ENCODE measurements around the gene NEGR1.

DNA sequence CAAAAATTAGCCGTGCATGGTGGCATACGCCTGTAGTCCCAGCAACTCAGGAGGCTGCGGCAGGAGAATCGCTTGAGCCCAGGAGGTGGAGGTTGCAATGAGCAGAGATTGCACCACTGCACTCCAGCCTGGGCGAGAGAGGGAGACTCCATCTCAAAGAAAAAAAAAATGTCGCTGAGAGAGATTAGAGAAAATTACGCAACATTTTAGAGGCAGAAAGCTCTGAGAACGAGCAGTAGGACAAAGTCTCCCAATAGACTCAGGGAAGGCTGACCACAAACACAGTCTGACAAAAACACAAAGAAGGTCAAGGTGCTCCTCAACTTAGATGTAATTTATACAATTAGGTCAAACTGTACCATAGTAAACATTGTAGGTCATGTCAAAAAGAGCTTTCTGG, 833.9 kb downstream of the NEGR1 start:
- TF ChIP-seq, protein P1, sequence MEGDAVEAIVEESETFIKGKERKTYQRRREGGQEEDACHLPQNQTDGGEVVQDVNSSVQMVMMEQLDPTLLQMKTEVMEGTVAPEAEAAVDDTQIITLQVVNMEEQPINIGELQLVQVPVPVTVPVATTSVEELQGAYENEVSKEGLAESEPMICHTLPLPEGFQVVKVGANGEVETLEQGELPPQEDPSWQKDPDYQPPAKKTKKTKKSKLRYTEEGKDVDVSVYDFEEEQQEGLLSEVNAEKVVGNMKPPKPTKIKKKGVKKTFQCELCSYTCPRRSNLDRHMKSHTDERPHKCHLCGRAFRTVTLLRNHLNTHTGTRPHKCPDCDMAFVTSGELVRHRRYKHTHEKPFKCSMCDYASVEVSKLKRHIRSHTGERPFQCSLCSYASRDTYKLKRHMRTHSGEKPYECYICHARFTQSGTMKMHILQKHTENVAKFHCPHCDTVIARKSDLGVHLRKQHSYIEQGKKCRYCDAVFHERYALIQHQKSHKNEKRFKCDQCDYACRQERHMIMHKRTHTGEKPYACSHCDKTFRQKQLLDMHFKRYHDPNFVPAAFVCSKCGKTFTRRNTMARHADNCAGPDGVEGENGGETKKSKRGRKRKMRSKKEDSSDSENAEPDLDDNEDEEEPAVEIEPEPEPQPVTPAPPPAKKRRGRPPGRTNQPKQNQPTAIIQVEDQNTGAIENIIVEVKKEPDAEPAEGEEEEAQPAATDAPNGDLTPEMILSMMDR (IDR thresholded peaks at IDR 0.05 in 2 of 3, conservative IDR thresholded peaks at IDR 0.05 in 1 of 3; ENCODE audit: borderline replicate concordance in 1 of 3, insufficient read depth in 1 of 3, low read depth in 2 of 3, low read length in 2 of 3): no peak
- TF ChIP-seq REST (IDR thresholded peaks at IDR 0.05; ENCODE audit: low read depth): no peak
- no peak for TF ChIP-seq ZNF274 (IDR thresholded peaks at IDR 0.05; ENCODE audit: low read depth, low read length)
- TF ChIP-seq CBX3 (IDR thresholded peaks at IDR 0.05; ENCODE audit: low read depth): no peak
- TF ChIP-seq EZH2phosphoT487 (IDR thresholded peaks at IDR 0.05; ENCODE audit: borderline replicate concordance): no peak
- TF ChIP-seq ZFX (IDR thresholded peaks at IDR 0.05): no peak
- no peak for TF ChIP-seq MAX (IDR thresholded peaks at IDR 0.05)
- TF ChIP-seq RAD21 (IDR thresholded peaks at IDR 0.05; ENCODE audit: low read depth): no peak
- no peak for TF ChIP-seq POLR2A (IDR thresholded peaks at IDR 0.05; ENCODE audit: borderline replicate concordance, extremely low read depth, insufficient read depth, insufficient read length)
- TF ChIP-seq EZH2 (IDR thresholded peaks at IDR 0.05): no peak
- no peak for TF ChIP-seq CEBPB (IDR thresholded peaks at IDR 0.05; ENCODE audit: low read depth)
